K562 (cell line): ENCODE measurements around the gene FOXJ1. TPM values are rescaled to one million over a fixed set of nuclear protein-coding genes. Genes with fewer than 3 reads are reported as not detected.

Experiments used
- ATAC-seq: fragments of 200-7000 bp; cut with Tn5 transposase; 3 replicates; pipeline ENCODE4 v1.9.1; 2020; ENCODE audit warnings: moderate library complexity
- BruUV-seq: library from RNA; stranded (reverse); fragments of 400-500 nt; replicated peaks from 2 replicates; lab custom pipeline; 2021; lab: Mats Ljungman, UMichigan
- CTCF ChIA-PET: fragments of 300-600 bp; formaldehyde crosslinking; extraction: SDS; loops from one replicate; lab custom pipeline; 2021; ENCODE audit warnings: low intra/inter-chr PET ratio; lab: Yijun Ruan, JAX
- POLR2A ChIA-PET: fragments of 300-600, 350-650 bp; sonication (Branson Sonifier 250); formaldehyde crosslinking; extraction: SDS; loops from one replicate; lab custom pipeline; 2021; ENCODE audit warnings: antibody characterized with exemption, inconsistent platforms; lab: Yijun Ruan, JAX
- DNase-seq, 4 experiments: peaks; one replicate each; pipeline versions ENCODE4 v3.0.0 to v3.0.0-alpha.2; 2011 to 2018; ENCODE audit warnings: low spot score in 3 of 4, mixed read lengths in 3 of 4; ENCODE audit errors: extremely low read depth in 1 of 4
- FAIRE-seq: peaks from 2 replicates; lab custom pipeline; 2011; peaks lifted over from hg19 to GRCh38; lab: Jason Lieb, UNC
- H2AFZ ChIP-seq: 2 replicates; pipeline ENCODE4 v1.6.0; 2011; ENCODE audit warnings: low read depth, low read length, control low read depth, inconsistent platforms
- H3K27ac ChIP-seq: fragments of 200-600 bp; 3 replicates; pipeline ENCODE4 v1.8.0; 2011; ENCODE audit warnings: low read depth, mild to moderate bottlenecking, control low read depth, inconsistent platforms, low read length, moderate library complexity, mixed read lengths; ENCODE audit errors: extremely low read depth
- H3K27me3 ChIP-seq, 2 experiments: fragments of 300-600 bp in 1 of 2; 2 replicates in 1 of 2; 3 replicates in 1 of 2; pipeline versions ENCODE4 v1.6.0 to v1.8.0; 2011; ENCODE audit warnings: inconsistent platforms in 2 of 2, low read length in 2 of 2, mild to moderate bottlenecking in 1 of 2, mixed read lengths in 1 of 2, moderate library complexity in 1 of 2; ENCODE audit not compliant: control insufficient read depth in 2 of 2, insufficient read depth in 2 of 2
- H3K36me3 ChIP-seq: fragments of 300-600 bp; 3 replicates; pipeline ENCODE4 v1.8.0; 2011; ENCODE audit warnings: mild to moderate bottlenecking, low read length, inconsistent platforms; ENCODE audit not compliant: control insufficient read depth, insufficient read depth
- H3K4me1 ChIP-seq, 2 experiments: fragments of 200-600 bp in 1 of 2; replicated peaks in 1 of 2; 2 replicates in 1 of 2; 3 replicates in 1 of 2; pipeline versions ENCODE4 v1.5.1 to v1.8.0; 2011; ENCODE audit warnings: inconsistent platforms in 2 of 2, low read length in 2 of 2, mild to moderate bottlenecking in 1 of 2, mixed read lengths in 1 of 2, moderate library complexity in 1 of 2; ENCODE audit not compliant: control insufficient read depth in 2 of 2, insufficient read depth in 2 of 2
- H3K4me2 ChIP-seq: 2 replicates; pipeline ENCODE4 v1.6.1; 2011; ENCODE audit warnings: low read length, control low read depth, inconsistent platforms, mixed read lengths; ENCODE audit not compliant: insufficient read depth
- H3K4me3 ChIP-seq: fragments of 200-600 bp; sonication (generic), shearing (Covaris generic); 2 replicates; pipeline ENCODE4 v1.5.1; 2016; ENCODE audit warnings: control low read depth, inconsistent platforms
- H3K79me2 ChIP-seq: fragments of 200-600 bp; 3 replicates; pipeline ENCODE4 v1.8.0; 2011; ENCODE audit warnings: low read length, inconsistent platforms; ENCODE audit not compliant: control insufficient read depth, insufficient read depth
- H3K9ac ChIP-seq, 2 experiments: 2 replicates each; pipeline versions ENCODE4 v1.6.0 to v1.6.1; 2011; ENCODE audit warnings: low read depth in 2 of 2, low read length in 2 of 2, control low read depth in 1 of 2, inconsistent platforms in 1 of 2, mild to moderate bottlenecking in 1 of 2, mixed read lengths in 1 of 2; ENCODE audit not compliant: insufficient read depth in 1 of 2
- H3K9me1 ChIP-seq: one replicate; pipeline ENCODE4 v1.6.0; 2011; ENCODE audit warnings: inconsistent platforms, mild to moderate bottlenecking, low read length, moderate library complexity; ENCODE audit not compliant: control insufficient read depth, insufficient read depth
- H3K9me3 ChIP-seq: replicated peaks from 2 replicates; pipeline ENCODE4 v1.5.1; 2011; ENCODE audit warnings: low read depth, low read length, inconsistent platforms; ENCODE audit not compliant: control insufficient read depth, insufficient read depth
- H4K20me1 ChIP-seq: replicated peaks from 2 replicates; pipeline ENCODE4 v1.6.1; 2011; ENCODE audit warnings: low read length, inconsistent platforms, mixed read lengths; ENCODE audit not compliant: control insufficient read depth, insufficient read depth
- CREM ChIP-seq: IDR thresholded peaks from 2 replicates; pipeline ENCODE4 v1.6.1; 2014; ENCODE audit warnings: antibody characterized with exemption, low read depth
- EGR1 ChIP-seq: fragments of 450-650 bp; conservative IDR thresholded peaks from 2 replicates; pipeline ENCODE4 v1.6.1; 2017; ENCODE audit warnings: mild to moderate bottlenecking
- ETV1 ChIP-seq: fragments of 450-650 bp; conservative IDR thresholded peaks from 2 replicates; pipeline ENCODE4 v1.6.1; 2016; ENCODE audit warnings: missing genetic modification characterization, control low read depth, low read depth, missing compliant biosample characterization
- GTF2E2 ChIP-seq: fragments of 200-800 bp; sonication (Bioruptor generic); IDR thresholded peaks from 2 replicates; pipeline ENCODE4 v1.6.1; 2016; ENCODE audit warnings: missing genetic modification characterization, missing compliant biosample characterization
- HDAC1 ChIP-seq, 2 experiments: fragments of 450-650 bp; IDR thresholded peaks; 2 replicates each; pipeline ENCODE4 v1.6.1; 2016 to 2017; ENCODE audit warnings: inconsistent platforms in 1 of 2, mild to moderate bottlenecking in 1 of 2, moderate library complexity in 1 of 2
- NELFE ChIP-seq: IDR thresholded peaks from 2 replicates; pipeline ENCODE4 v1.6.1; 2011; ENCODE audit warnings: mild to moderate bottlenecking; ENCODE audit not compliant: insufficient read depth, insufficient read length
- TEAD1 ChIP-seq, 2 experiments: fragments of 450-650 bp in 1 of 2; sonication (generic) in 1 of 2; formaldehyde crosslinking; IDR thresholded peaks; 2 replicates each; pipeline versions ENCODE4 v1.4.0 to v1.8.0; 2020 to 2022; ENCODE audit warnings: mild to moderate bottlenecking in 2 of 2, missing genetic modification reagents in 1 of 2
- TRIM24 ChIP-seq, 2 experiments: fragments of 450-650 bp; IDR thresholded peaks; 2 replicates each; pipeline ENCODE4 v1.6.1; 2016
- ZNF282 ChIP-seq: sonication (generic); formaldehyde crosslinking; IDR thresholded peaks from 2 replicates; pipeline ENCODE4 v1.8.1; 2023; ENCODE audit warnings: missing genetic modification reagents
- ZNF436 ChIP-seq: fragments of 250-450, 450-650 bp; sonication (Bioruptor Pico); formaldehyde crosslinking; IDR thresholded peaks from 2 replicates; pipeline ENCODE4 v1.7.0; 2020; ENCODE audit warnings: mild to moderate bottlenecking
- WGBS: fragments of 100-300 bp; shearing (Covaris generic); methylation state at CpG from one replicate; pipeline ENCODE4 v1.1.6; 2016; ENCODE audit warnings: low coverage, mixed read lengths; ENCODE audit not compliant: insufficient coverage; ENCODE audit errors: missing lambda C conversion rate; 5-methylcytosine and 5-hydroxymethylcytosine counted together
- in situ Hi-C: fragments of 300-500 bp; cut with MboI; formaldehyde crosslinking; loops from 4 replicates; pipeline ENCODE4 v1.15.0; 2018; ENCODE audit warnings: inconsistent platforms, mixed read lengths
- intact Hi-C: fragments of 100-400 bp; cut with micrococcal nuclease; formaldehyde crosslinking; loops from 2 replicates; pipeline ENCODE4 v1.14.2; 2022
- polyA plus RNA-seq, 8 experiments: library from polyadenylated mRNA; depleted of rRNA in 4 of 8; stranded (reverse) in 5 of 8; unstranded in 3 of 8; fragments of >200 nt; fragmentation: Nextera tagmentation in 2 of 8; fragmentation: Illumina TruSeq in 1 of 8; extraction: Ambion mirVana in 2 of 8; extraction: Trizol in 1 of 8; gene quantifications; 2 replicates each; pipeline versions ENCODE4 v1.2.1 to v1.2.3, GENCODE V29; 2011 to 2014; ENCODE audit warnings: inconsistent platforms in 1 of 8, missing spikeins in 1 of 8
- total RNA-seq, 7 experiments: library from RNA; depleted of rRNA in 6 of 7; stranded (reverse); fragments of >200 nt in 6 of 7; fragmentation: Illumina TruSeq in 2 of 7; extraction: Trizol in 2 of 7; gene quantifications; 2 replicates each; pipeline versions ENCODE4 v1.2.1 to v1.2.3, GENCODE V29; 2011 to 2021; ENCODE audit warnings: low replicate concordance in 1 of 7
- TF ChIP-seq, protein P1 (sequence below): sonication (generic); formaldehyde crosslinking; IDR thresholded peaks from 2 replicates; pipeline ENCODE4 v1.8.1; 2023; ENCODE audit warnings: missing genetic modification reagents, mild to moderate bottlenecking, borderline replicate concordance
- TF ChIP-seq, protein P2 (sequence below): fragments of 250-450 bp; sonication (Bioruptor Pico); IDR thresholded peaks from 2 replicates; pipeline ENCODE4 v1.4.0; 2020; ENCODE audit warnings: borderline replicate concordance
- TF ChIP-seq, protein P3 (sequence below): fragments of 450-650 bp; formaldehyde crosslinking; IDR thresholded peaks from 2 replicates; pipeline ENCODE4 v1.4.0; 2022; ENCODE audit warnings: missing genetic modification characterization
- TF ChIP-seq, protein P4 (sequence below): fragments of 450-650 bp; conservative IDR thresholded peaks from 2 replicates; pipeline ENCODE4 v1.6.1; 2016; ENCODE audit warnings: missing genetic modification characterization, low read depth, mild to moderate bottlenecking, missing compliant biosample characterization, moderate library complexity

Gene FOXJ1
- total and polyA plus RNA-seq, 9 of the 15 experiments (the other 6 are each of a cell fraction or from before 2014, with no cell fraction given): 0.07 TPM; not detected in 8

DNA sequence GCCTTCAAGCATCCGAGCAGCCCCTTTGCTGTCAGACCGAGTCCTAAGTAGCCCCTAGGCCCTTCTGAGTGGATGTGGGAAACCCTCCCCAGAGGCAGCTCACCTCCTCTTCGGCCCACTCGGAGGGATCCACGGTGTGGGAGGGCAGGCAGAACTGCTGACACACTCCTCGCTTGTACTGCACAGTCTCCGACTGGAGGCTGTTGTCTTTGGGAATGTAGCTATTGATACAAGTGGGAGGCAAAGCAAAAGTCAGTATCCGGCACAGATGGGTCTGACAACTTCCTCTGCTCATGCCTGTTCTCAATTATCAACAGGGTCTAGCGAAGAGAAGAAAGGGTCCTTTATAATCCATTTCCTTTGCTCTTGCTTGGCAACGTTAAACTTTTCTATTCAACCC is 25.9 kb upstream of the FOXJ1 start:
- peaks cover 0 to 6% of the 10 kb centered on the region in 2 experiments; a peak in 2 of 5 replicates for H3K4me1 ChIP-seq
- H3K9ac ChIP-seq: peak overlapping the region in 1 of 2 experiments; percentile 67; a peak in 1 of 4 replicates
- POLR2A ChIA-PET: interaction anchor here (0.7 to 1.8 kb wide), 8 partner anchors 11 to 107 kb away, joined by 3 to 13 read pairs (median 4); no protein-coding TSS in a partner anchor
- H3K9me1 ChIP-seq: no peaks in the 10 kb centered on the region
- FAIRE-seq (no peak), ATAC-seq (no peak), DNase-seq (no peak)
- in situ Hi-C loops (no loop called here), intact Hi-C loops (no loop called here)
- no peaks in the 10 kb centered on the region for H4K20me1 ChIP-seq
- CTCF ChIA-PET: no interaction called here
- H2AFZ ChIP-seq: no peak overlapping the region
- H3K79me2 ChIP-seq: no peaks in the 10 kb centered on the region
- peaks cover 54% of the 10 kb centered on the region for H3K36me3 ChIP-seq
- no TSS peak for BruUV-seq
- H3K9me3 ChIP-seq: no peaks in the 10 kb centered on the region
- no peak overlapping the region for H3K4me3 ChIP-seq
- H3K27me3 ChIP-seq: no peaks in the 10 kb centered on the region
- H3K4me2 ChIP-seq: no peak overlapping the region
- H3K27ac ChIP-seq: no peak overlapping the region
- 89% methylated on average over 10 of the region's 10 CpGs for WGBS
- TF ChIP-seq ETV1 (tag) (no peak), EGR1 (no peak), ZNF282 (CRISPR knock-in tag) (no peak), TEAD1 (CRISPR knock-in tag; IDR thresholded peaks at IDR 0.05) (no peak), TRIM24 (IDR thresholded peaks at IDR 0.05) (no peak), CREM (no peak), HDAC1 (IDR thresholded peaks at IDR 0.05) (no peak), NELFE (no peak), ZNF436 (CRISPR knock-in tag) (no peak), GTF2E2 (no peak)
- TF ChIP-seq, protein P1, sequence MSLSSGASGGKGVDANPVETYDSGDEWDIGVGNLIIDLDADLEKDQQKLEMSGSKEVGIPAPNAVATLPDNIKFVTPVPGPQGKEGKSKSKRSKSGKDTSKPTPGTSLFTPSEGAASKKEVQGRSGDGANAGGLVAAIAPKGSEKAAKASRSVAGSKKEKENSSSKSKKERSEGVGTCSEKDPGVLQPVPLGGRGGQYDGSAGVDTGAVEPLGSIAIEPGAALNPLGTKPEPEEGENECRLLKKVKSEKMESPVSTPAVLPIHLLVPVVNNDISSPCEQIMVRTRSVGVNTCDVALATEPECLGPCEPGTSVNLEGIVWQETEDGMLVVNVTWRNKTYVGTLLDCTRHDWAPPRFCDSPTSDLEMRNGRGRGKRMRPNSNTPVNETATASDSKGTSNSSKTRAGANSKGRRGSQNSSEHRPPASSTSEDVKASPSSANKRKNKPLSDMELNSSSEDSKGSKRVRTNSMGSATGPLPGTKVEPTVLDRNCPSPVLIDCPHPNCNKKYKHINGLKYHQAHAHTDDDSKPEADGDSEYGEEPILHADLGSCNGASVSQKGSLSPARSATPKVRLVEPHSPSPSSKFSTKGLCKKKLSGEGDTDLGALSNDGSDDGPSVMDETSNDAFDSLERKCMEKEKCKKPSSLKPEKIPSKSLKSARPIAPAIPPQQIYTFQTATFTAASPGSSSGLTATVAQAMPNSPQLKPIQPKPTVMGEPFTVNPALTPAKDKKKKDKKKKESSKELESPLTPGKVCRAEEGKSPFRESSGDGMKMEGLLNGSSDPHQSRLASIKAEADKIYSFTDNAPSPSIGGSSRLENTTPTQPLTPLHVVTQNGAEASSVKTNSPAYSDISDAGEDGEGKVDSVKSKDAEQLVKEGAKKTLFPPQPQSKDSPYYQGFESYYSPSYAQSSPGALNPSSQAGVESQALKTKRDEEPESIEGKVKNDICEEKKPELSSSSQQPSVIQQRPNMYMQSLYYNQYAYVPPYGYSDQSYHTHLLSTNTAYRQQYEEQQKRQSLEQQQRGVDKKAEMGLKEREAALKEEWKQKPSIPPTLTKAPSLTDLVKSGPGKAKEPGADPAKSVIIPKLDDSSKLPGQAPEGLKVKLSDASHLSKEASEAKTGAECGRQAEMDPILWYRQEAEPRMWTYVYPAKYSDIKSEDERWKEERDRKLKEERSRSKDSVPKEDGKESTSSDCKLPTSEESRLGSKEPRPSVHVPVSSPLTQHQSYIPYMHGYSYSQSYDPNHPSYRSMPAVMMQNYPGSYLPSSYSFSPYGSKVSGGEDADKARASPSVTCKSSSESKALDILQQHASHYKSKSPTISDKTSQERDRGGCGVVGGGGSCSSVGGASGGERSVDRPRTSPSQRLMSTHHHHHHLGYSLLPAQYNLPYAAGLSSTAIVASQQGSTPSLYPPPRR (CRISPR knock-in tag): no peak
- TF ChIP-seq, protein P2, sequence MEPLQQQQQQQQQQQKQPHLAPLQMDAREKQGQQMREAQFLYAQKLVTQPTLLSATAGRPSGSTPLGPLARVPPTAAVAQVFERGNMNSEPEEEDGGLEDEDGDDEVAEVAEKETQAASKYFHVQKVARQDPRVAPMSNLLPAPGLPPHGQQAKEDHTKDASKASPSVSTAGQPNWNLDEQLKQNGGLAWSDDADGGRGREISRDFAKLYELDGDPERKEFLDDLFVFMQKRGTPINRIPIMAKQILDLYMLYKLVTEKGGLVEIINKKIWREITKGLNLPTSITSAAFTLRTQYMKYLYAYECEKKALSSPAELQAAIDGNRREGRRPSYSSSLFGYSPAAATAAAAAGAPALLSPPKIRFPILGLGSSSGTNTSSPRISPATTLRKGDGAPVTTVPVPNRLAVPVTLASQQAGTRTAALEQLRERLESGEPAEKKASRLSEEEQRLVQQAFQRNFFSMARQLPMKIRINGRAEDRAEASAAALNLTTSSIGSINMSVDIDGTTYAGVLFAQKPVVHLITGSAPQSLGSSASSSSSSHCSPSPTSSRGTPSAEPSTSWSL: no peak
- TF ChIP-seq, protein P3, sequence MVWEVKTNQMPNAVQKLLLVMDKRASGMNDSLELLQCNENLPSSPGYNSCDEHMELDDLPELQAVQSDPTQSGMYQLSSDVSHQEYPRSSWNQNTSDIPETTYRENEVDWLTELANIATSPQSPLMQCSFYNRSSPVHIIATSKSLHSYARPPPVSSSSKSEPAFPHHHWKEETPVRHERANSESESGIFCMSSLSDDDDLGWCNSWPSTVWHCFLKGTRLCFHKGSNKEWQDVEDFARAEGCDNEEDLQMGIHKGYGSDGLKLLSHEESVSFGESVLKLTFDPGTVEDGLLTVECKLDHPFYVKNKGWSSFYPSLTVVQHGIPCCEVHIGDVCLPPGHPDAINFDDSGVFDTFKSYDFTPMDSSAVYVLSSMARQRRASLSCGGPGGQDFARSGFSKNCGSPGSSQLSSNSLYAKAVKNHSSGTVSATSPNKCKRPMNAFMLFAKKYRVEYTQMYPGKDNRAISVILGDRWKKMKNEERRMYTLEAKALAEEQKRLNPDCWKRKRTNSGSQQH (CRISPR knock-in tag): no peak
- TF ChIP-seq, protein P4, sequence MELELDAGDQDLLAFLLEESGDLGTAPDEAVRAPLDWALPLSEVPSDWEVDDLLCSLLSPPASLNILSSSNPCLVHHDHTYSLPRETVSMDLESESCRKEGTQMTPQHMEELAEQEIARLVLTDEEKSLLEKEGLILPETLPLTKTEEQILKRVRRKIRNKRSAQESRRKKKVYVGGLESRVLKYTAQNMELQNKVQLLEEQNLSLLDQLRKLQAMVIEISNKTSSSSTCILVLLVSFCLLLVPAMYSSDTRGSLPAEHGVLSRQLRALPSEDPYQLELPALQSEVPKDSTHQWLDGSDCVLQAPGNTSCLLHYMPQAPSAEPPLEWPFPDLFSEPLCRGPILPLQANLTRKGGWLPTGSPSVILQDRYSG (tag): no peak
